IMR-90 (cell line): ENCODE data around the gene PACSIN3. TPM values are rescaled to one million over a fixed set of nuclear protein-coding genes. Genes with fewer than 3 reads are reported as not detected.

Source experiments
- ATAC-seq: fragments of 200-7000 bp; cut with Tn5 transposase; 2 replicates; pipeline ENCODE4 v1.9.1; 2020; ENCODE audit warnings: low read depth, mild to moderate bottlenecking, moderate library complexity
- BruUV-seq: library from RNA; stranded (reverse); fragments of 400-500 nt; replicated peaks from 2 replicates; lab custom pipeline; 2021; lab: Mats Ljungman, UMichigan
- CTCF ChIA-PET: fragments of 300-600 bp; formaldehyde crosslinking; extraction: SDS; loops from one replicate; lab custom pipeline; 2021; ENCODE audit warnings: antibody characterized with exemption; lab: Yijun Ruan, JAX
- POLR2A ChIA-PET: fragments of 300-600 bp; sonication (Branson Sonifier 250); formaldehyde crosslinking; loops from one replicate; lab custom pipeline; 2022; ENCODE audit warnings: antibody characterized with exemption; ENCODE audit not compliant: unreplicated experiment; lab: Charles Lee
- DNase-seq: peaks from one replicate; pipeline ENCODE4 v3.0.0; 2013
- H2AFZ ChIP-seq: replicated peaks from 2 replicates; pipeline ENCODE3; 2013; ENCODE audit warnings: low read length, mild to moderate bottlenecking; ENCODE audit not compliant: poor library complexity
- H2AK5ac ChIP-seq: 2 replicates; pipeline ENCODE4 v1.6.1; 2013; ENCODE audit warnings: low read depth, low read length, inconsistent platforms
- H2AK9ac ChIP-seq: replicated peaks from 2 replicates; pipeline ENCODE3; 2013; ENCODE audit warnings: mild to moderate bottlenecking, low read depth, low read length, moderate library complexity; ENCODE audit not compliant: poor library complexity
- H2BK120ac ChIP-seq: 2 replicates; pipeline ENCODE4 v1.6.1; 2013; ENCODE audit warnings: low read depth, low read length, inconsistent platforms
- H2BK15ac ChIP-seq: 3 replicates; pipeline ENCODE4 v1.6.1; 2013; ENCODE audit warnings: low read depth, low read length, inconsistent platforms
- H2BK20ac ChIP-seq: 2 replicates; pipeline ENCODE4 v1.6.1; 2013; ENCODE audit warnings: low read depth, mild to moderate bottlenecking, inconsistent platforms, low read length, moderate library complexity
- H2BK5ac ChIP-seq: 2 replicates; pipeline ENCODE4 v1.6.1; 2013; ENCODE audit warnings: mild to moderate bottlenecking, low read depth, low read length, inconsistent platforms; ENCODE audit not compliant: poor library complexity, severe bottlenecking
- H3K14ac ChIP-seq: replicated peaks from 2 replicates; pipeline ENCODE4 v1.6.1; 2013; ENCODE audit warnings: low read depth, low read length, inconsistent platforms
- H3K18ac ChIP-seq: 2 replicates; pipeline ENCODE4 v1.6.1; 2013; ENCODE audit warnings: low read depth, low read length, control low read depth
- H3K23ac ChIP-seq: 2 replicates; pipeline ENCODE4 v1.6.1; 2013; ENCODE audit warnings: low read depth, low read length, inconsistent platforms
- H3K27ac ChIP-seq: 2 replicates; pipeline ENCODE4 v1.5.1; 2013; ENCODE audit warnings: mild to moderate bottlenecking, control low read depth, low read length; ENCODE audit not compliant: insufficient read depth
- H3K27me3 ChIP-seq: 2 replicates; pipeline ENCODE4 v1.6.1; 2013; ENCODE audit warnings: low read length; ENCODE audit not compliant: control insufficient read depth, insufficient read depth
- H3K36me3 ChIP-seq: 2 replicates; pipeline ENCODE4 v1.6.1; 2013; ENCODE audit warnings: low read length, mixed read lengths; ENCODE audit not compliant: control insufficient read depth, insufficient read depth
- H3K4ac ChIP-seq: 2 replicates; pipeline ENCODE4 v1.6.1; 2013; ENCODE audit warnings: low read depth, low read length, inconsistent platforms
- H3K4me1 ChIP-seq: 2 replicates; pipeline ENCODE4 v1.6.1; 2013; ENCODE audit warnings: low read length, mixed read lengths; ENCODE audit not compliant: control insufficient read depth, insufficient read depth
- H3K4me2 ChIP-seq: 2 replicates; pipeline ENCODE4 v1.6.1; 2013; ENCODE audit warnings: low read depth, mild to moderate bottlenecking, control low read depth, low read length, moderate library complexity
- H3K4me3 ChIP-seq: 2 replicates; pipeline ENCODE4 v1.5.1; 2013; ENCODE audit warnings: low read depth, mild to moderate bottlenecking, control low read depth, low read length, moderate library complexity; ENCODE audit not compliant: insufficient read depth
- H3K56ac ChIP-seq: 2 replicates; pipeline ENCODE4 v1.6.1; 2013; ENCODE audit warnings: low read length, inconsistent platforms; ENCODE audit not compliant: insufficient read depth; ENCODE audit errors: extremely low read depth
- H3K79me1 ChIP-seq, 2 experiments: 2 replicates each; pipeline ENCODE4 v1.6.1; 2013; ENCODE audit warnings: low read length in 2 of 2, inconsistent platforms in 1 of 2, low read depth in 1 of 2
- H3K9ac ChIP-seq: 2 replicates; pipeline ENCODE4 v1.6.1; 2013; ENCODE audit warnings: low read depth, low read length, control low read depth
- H3K9me1 ChIP-seq: 2 replicates; pipeline ENCODE4 v1.6.1; 2013; ENCODE audit warnings: low read length, inconsistent platforms; ENCODE audit not compliant: insufficient read depth
- H3K9me3 ChIP-seq: 2 replicates; pipeline ENCODE4 v1.6.1; 2013; ENCODE audit warnings: low read length; ENCODE audit not compliant: control insufficient read depth, insufficient read depth
- H4K20me1 ChIP-seq: 2 replicates; pipeline ENCODE4 v1.6.1; 2013; ENCODE audit warnings: low read length, inconsistent platforms; ENCODE audit not compliant: insufficient read depth
- H4K5ac ChIP-seq: 2 replicates; pipeline ENCODE4 v1.6.1; 2013; ENCODE audit warnings: mild to moderate bottlenecking, low read depth, low read length, control low read depth
- H4K8ac ChIP-seq, 2 experiments: 2 replicates each; pipeline ENCODE4 v1.6.1; 2013; ENCODE audit warnings: low read depth in 2 of 2, low read length in 2 of 2, control low read depth in 1 of 2, inconsistent platforms in 1 of 2
- H4K91ac ChIP-seq: 2 replicates; pipeline ENCODE4 v1.6.1; 2013; ENCODE audit warnings: low read depth, low read length, inconsistent platforms; ENCODE audit not compliant: insufficient read depth
- BHLHE40 ChIP-seq: fragments of 150-350 bp; IDR thresholded peaks from 2 replicates; pipeline ENCODE4 v1.6.1; 2016; ENCODE audit warnings: mild to moderate bottlenecking, low read depth, low read length
- CEBPB ChIP-seq: IDR thresholded peaks from 2 replicates; pipeline ENCODE4 v1.6.1; 2012; ENCODE audit warnings: low read depth, low read length, improper control_type of control experiment
- CHD1 ChIP-seq: IDR thresholded peaks from 2 replicates; pipeline ENCODE4 v1.6.1; 2012; ENCODE audit warnings: low read depth, low read length, improper control_type of control experiment
- MAFK ChIP-seq: IDR thresholded peaks from 2 replicates; pipeline ENCODE4 v1.6.1; 2012; ENCODE audit warnings: low read depth, low read length, improper control_type of control experiment
- MAZ ChIP-seq: IDR thresholded peaks from 2 replicates; pipeline ENCODE4 v1.6.1; 2012; ENCODE audit warnings: low read depth, mild to moderate bottlenecking, low read length, improper control_type of control experiment, moderate library complexity, borderline replicate concordance
- MXI1 ChIP-seq: IDR thresholded peaks from 2 replicates; pipeline ENCODE4 v1.6.1; 2012; ENCODE audit warnings: low read depth, mild to moderate bottlenecking, low read length, moderate library complexity, borderline replicate concordance
- NFE2L2 ChIP-seq: fragments of 150-350 bp; IDR thresholded peaks from 2 replicates; pipeline ENCODE4 v1.6.1; 2016; ENCODE audit warnings: low read depth, mild to moderate bottlenecking, low read length
- POLR2A ChIP-seq: IDR thresholded peaks from 2 replicates; pipeline ENCODE4 v1.6.1; 2012; ENCODE audit warnings: mild to moderate bottlenecking, low read depth, low read length
- RCOR1 ChIP-seq: IDR thresholded peaks from 2 replicates; pipeline ENCODE4 v1.6.1; 2012; ENCODE audit warnings: mild to moderate bottlenecking, low read length, improper control_type of control experiment; ENCODE audit not compliant: insufficient replicate concordance
- RFX5 ChIP-seq: IDR thresholded peaks from 2 replicates; pipeline ENCODE4 v1.8.0; 2012; ENCODE audit warnings: low read depth, mild to moderate bottlenecking, low read length, moderate library complexity
- WGBS, 2 experiments: methylation state at CpG; one replicate each; pipeline versions ENCODE4 v1.1.5 to v1.1.7; 2013; ENCODE audit warnings: missing lambda C conversion rate in 2 of 2; ENCODE audit not compliant: insufficient read length in 1 of 2; ENCODE audit errors: extremely low coverage in 2 of 2; 5-methylcytosine and 5-hydroxymethylcytosine counted together
- dilution Hi-C: fragments of 300-500 bp; cut with HindIII; formaldehyde crosslinking; loops from one replicate; pipeline ENCODE4 v1.14.3; 2018; ENCODE audit warnings: low sequenced_read_pairs; ENCODE audit not compliant: unreplicated experiment
- in situ Hi-C: fragments of 300-500 bp; cut with MboI; formaldehyde crosslinking; loops from 3 replicates; pipeline ENCODE4 v1.14.3; 2019; ENCODE audit warnings: low sequenced_read_pairs, inconsistent platforms, mixed read lengths
- intact Hi-C: fragments of 100-400 bp; cut with micrococcal nuclease; formaldehyde crosslinking; loops from 2 replicates; pipeline ENCODE4 v1.10.0; 2022
- polyA plus RNA-seq, 3 experiments: library from polyadenylated mRNA; depleted of rRNA; stranded (reverse); fragments of >200 nt; gene quantifications; 2 replicates each; pipeline ENCODE4 v1.2.3, GENCODE V29; 2012; ENCODE audit warnings: low replicate concordance in 1 of 3
- total RNA-seq: library from RNA; depleted of rRNA; stranded (reverse); fragments of >200 nt; gene quantifications from 2 replicates; pipeline ENCODE4 v1.2.3, GENCODE V29; 2012
- TF ChIP-seq, protein P1 (sequence below): fragments of 150-350 bp; IDR thresholded peaks from 2 replicates; pipeline ENCODE4 v1.6.1; 2017; ENCODE audit warnings: mild to moderate bottlenecking, antibody characterized with exemption, low read length, low read depth
- TF ChIP-seq, protein P2 (sequence below): fragments of 150-350 bp; IDR thresholded peaks from 2 replicates; pipeline ENCODE4 v1.6.1; 2016; ENCODE audit warnings: low read depth, mild to moderate bottlenecking, low read length, moderate library complexity, borderline replicate concordance

The PACSIN3 gene
- total and polyA plus RNA-seq, 2 of the 4 experiments (the other 2 are of a cell fraction): 19.2 to 21.1 TPM

DNA sequence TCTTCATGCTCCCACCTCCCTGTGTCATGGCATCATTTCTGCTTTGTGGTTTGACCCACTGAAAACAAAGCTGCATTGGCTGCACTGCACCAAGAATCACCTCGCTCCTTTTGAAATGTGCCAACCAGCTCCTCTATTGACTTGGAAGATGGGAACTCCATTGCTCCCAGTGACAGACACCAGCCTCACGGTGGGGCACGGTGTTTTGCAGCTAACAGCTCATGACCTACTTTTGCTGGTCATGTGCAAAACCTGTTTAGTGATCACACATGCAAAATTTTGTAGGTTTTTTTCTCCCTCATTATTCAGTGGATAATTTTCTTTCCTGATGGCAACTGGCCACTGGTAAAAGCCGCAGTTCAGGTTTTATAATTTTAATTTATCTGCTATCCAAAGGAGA lies 46.4 kb downstream of the PACSIN3 start:
- no peak overlapping the region for H2BK20ac ChIP-seq
- no peak overlapping the region for H3K4me2 ChIP-seq
- ATAC-seq (no peak), DNase-seq (no peak)
- peaks cover 7% of the 10 kb centered on the region; the same call in 1 of the 2 replicates for H3K9me1 ChIP-seq
- H4K91ac ChIP-seq: no peak overlapping the region
- H3K23ac ChIP-seq: no peak overlapping the region
- H2BK120ac ChIP-seq: no peak overlapping the region
- H4K8ac ChIP-seq: no peak overlapping the region
- no peak overlapping the region for H2BK5ac ChIP-seq
- no peaks in the 10 kb centered on the region; a peak in 1 of 4 replicates for H3K79me1 ChIP-seq
- intact Hi-C loops: loop anchor here (10.0 kb wide), 1 partner anchor 135 kb away; no protein-coding TSS in a partner anchor
- H2BK15ac ChIP-seq: no peak overlapping the region
- no peaks in the 10 kb centered on the region for H3K27me3 ChIP-seq
- WGBS, 2 experiments: no CpG with 5 or more reads among the region's 4 CpGs
- no peak overlapping the region for H2AK5ac ChIP-seq
- no peaks in the 10 kb centered on the region for H3K9me3 ChIP-seq
- no peak overlapping the region for H2AFZ ChIP-seq
- ChIA-PET POLR2A (no interaction called here), CTCF (interaction anchor here (0.9 kb wide), 1 partner anchor 8 kb away, joined by 4 read pairs; no protein-coding TSS in a partner anchor)
- no peak overlapping the region for H3K14ac ChIP-seq
- no peaks in the 10 kb centered on the region; the same call in 1 of the 2 replicates for H4K20me1 ChIP-seq
- no peak overlapping the region for H3K9ac ChIP-seq
- H3K27ac ChIP-seq: no peak overlapping the region
- H3K4me1 ChIP-seq: peaks cover 10% of the 10 kb centered on the region
- H3K4ac ChIP-seq: no peak overlapping the region
- H2AK9ac ChIP-seq: no peak overlapping the region
- in situ Hi-C loops: no loop called here
- H3K36me3 ChIP-seq: peaks cover 4% of the 10 kb centered on the region
- no peak overlapping the region for H3K4me3 ChIP-seq
- BruUV-seq: no TSS peak
- no peak overlapping the region for H4K5ac ChIP-seq
- TF ChIP-seq MAZ: no peak
- TF ChIP-seq, protein P1, sequence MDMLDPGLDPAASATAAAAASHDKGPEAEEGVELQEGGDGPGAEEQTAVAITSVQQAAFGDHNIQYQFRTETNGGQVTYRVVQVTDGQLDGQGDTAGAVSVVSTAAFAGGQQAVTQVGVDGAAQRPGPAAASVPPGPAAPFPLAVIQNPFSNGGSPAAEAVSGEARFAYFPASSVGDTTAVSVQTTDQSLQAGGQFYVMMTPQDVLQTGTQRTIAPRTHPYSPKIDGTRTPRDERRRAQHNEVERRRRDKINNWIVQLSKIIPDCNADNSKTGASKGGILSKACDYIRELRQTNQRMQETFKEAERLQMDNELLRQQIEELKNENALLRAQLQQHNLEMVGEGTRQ: no peak
- no peak for TF ChIP-seq RCOR1
- TF ChIP-seq NFE2L2: no peak
- TF ChIP-seq RFX5: no peak
- TF ChIP-seq, protein P2, sequence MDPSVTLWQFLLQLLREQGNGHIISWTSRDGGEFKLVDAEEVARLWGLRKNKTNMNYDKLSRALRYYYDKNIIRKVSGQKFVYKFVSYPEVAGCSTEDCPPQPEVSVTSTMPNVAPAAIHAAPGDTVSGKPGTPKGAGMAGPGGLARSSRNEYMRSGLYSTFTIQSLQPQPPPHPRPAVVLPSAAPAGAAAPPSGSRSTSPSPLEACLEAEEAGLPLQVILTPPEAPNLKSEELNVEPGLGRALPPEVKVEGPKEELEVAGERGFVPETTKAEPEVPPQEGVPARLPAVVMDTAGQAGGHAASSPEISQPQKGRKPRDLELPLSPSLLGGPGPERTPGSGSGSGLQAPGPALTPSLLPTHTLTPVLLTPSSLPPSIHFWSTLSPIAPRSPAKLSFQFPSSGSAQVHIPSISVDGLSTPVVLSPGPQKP: no peak
- TF ChIP-seq CHD1: no peak
- TF ChIP-seq POLR2A: no peak
- no peak for TF ChIP-seq BHLHE40
- TF ChIP-seq MAFK: no peak
- TF ChIP-seq MXI1: no peak
- no peak for TF ChIP-seq CEBPB
- H3K56ac ChIP-seq: no peak overlapping the region
- dilution Hi-C loops: no loop called here
- no peak overlapping the region for H3K18ac ChIP-seq
